Left lung (tissue), 10 donors: Measurements from ENCODE around the gene CAPN3. TPM values are rescaled to one million over a fixed set of nuclear protein-coding genes. Genes with fewer than 3 reads are reported as not detected.

Source experiments
- ATAC-seq: fragments of 200-7000 bp; cut with Tn5 transposase; one replicate; pipeline ENCODE4 v1.9.1; 2020; ENCODE audit warnings: moderate library complexity
- DNase-seq, 4 donors: peaks; one replicate each; pipeline ENCODE4 v3.0.0-alpha.2; 2013 to 2020
- H3K27ac ChIP-seq, 2 donors: fragments of 200-600 bp; sonication (generic) in 1 of 2; one replicate each; pipeline versions ENCODE4 v1.5.0 to v1.8.0; 2020 to 2021
- H3K27me3 ChIP-seq, 2 donors: fragments of 200-600 bp; sonication (generic) in 1 of 2; one replicate each; pipeline versions ENCODE4 v1.5.0 to v1.8.0; 2020 to 2021
- H3K36me3 ChIP-seq, 2 donors: fragments of 200-600 bp; sonication (generic) in 1 of 2; one replicate each; pipeline versions ENCODE4 v1.5.0 to v1.8.0; 2020 to 2021
- H3K4me1 ChIP-seq, 2 donors: fragments of 200-600 bp; one replicate each; pipeline ENCODE4 v1.8.0; 2021
- H3K4me3 ChIP-seq, 2 donors: fragments of 200-600 bp; sonication (generic) in 1 of 2; one replicate each; pipeline versions ENCODE4 v1.5.0 to v1.8.0; 2020 to 2021; ENCODE audit warnings: mild to moderate bottlenecking in 1 of 2
- H3K9me3 ChIP-seq, 2 donors: fragments of 200-600 bp; sonication (generic) in 1 of 2; one replicate each; pipeline versions ENCODE4 v1.5.0 to v1.8.0; 2020 to 2021
- CTCF ChIP-seq, 2 donors: fragments of 200-600 bp; sonication (generic) in 1 of 2; IDR thresholded peaks; one replicate each; pipeline versions ENCODE4 v1.5.0 to v1.8.0; 2021; ENCODE audit warnings: antibody characterized with exemption in 2 of 2
- intact Hi-C, 2 donors: fragments of 100-400 bp; cut with DNase I; formaldehyde crosslinking; loops; one replicate each; pipeline versions ENCODE4 v1.11.2 to v1.14.2; 2022
- polyA plus RNA-seq, 6 donors: library from polyadenylated mRNA; unstranded; fragments of 120-200 nt; gene quantifications; one replicate each; pipeline ENCODE4 v1.2.1, GENCODE V29; 2013; ENCODE audit not compliant: insufficient read length in 6 of 6
- total RNA-seq, 2 donors: library from RNA; stranded (reverse); fragmentation: NEBNext Ultra II Directional; extraction: Animal tissue kit (Norgen Biotek cat#: 25700); gene quantifications; one replicate each; pipeline ENCODE4 v1.2.1, GENCODE V29; 2021
- donor health status: DM: no; HTN: yes; CAD: no.
- donor health status: DM: no; HTN: no; CAD: no.

CAPN3 gene
- total and polyA plus RNA-seq, 8 donors, result 12.4 to 32.9 (median 17.4) TPM

GRCh38 chr15:42344763-42345162 lies 14.5 kb upstream of the CAPN3 start:
- Histone ChIP-seq H3K27me3 (no peaks in the 10 kb centered on the region), H3K4me1 (no peaks in the 10 kb centered on the region), H3K9me3 (no peaks in the 10 kb centered on the region), H3K36me3 (peaks cover 0 to 78% of the 10 kb centered on the region in 2 donors), H3K4me3 (no peak overlapping the region), H3K27ac (peak overlapping the region in 1 of 2 donors; percentile 5)
- no peak for ATAC-seq
- DNase-seq, result no peak
- TF ChIP-seq CTCF (IDR thresholded peaks at IDR 0.05), result no peak
- intact Hi-C loops, result no loop called here

GRCh38 chr15:42345504-42345903 lies 13.8 kb upstream of the CAPN3 start:
- no peak for DNase-seq
- no peak for ATAC-seq
- intact Hi-C loops, result no loop called here
- H3K27me3 ChIP-seq, result no peaks in the 10 kb centered on the region
- TF ChIP-seq CTCF (IDR thresholded peaks at IDR 0.05), result no peak
- H3K4me1 ChIP-seq, result no peaks in the 10 kb centered on the region
- no peak overlapping the region for H3K27ac ChIP-seq
- no peak overlapping the region for H3K4me3 ChIP-seq
- peaks cover 0 to 81% of the 10 kb centered on the region in 2 donors for H3K36me3 ChIP-seq
- no peaks in the 10 kb centered on the region for H3K9me3 ChIP-seq

GRCh38 chr15:42348083-42348482 lies 11.2 kb upstream of the CAPN3 start:
- Histone ChIP-seq H3K9me3 (no peaks in the 10 kb centered on the region), H3K36me3 (peaks cover 0 to 90% of the 10 kb centered on the region in 2 donors), H3K4me3 (no peak overlapping the region), H3K4me1 (no peaks in the 10 kb centered on the region), H3K27me3 (no peaks in the 10 kb centered on the region), H3K27ac (no peak overlapping the region)
- no peak for TF ChIP-seq CTCF (IDR thresholded peaks at IDR 0.05)
- intact Hi-C loops, result no loop called here
- DNase-seq (no peak), ATAC-seq (no peak)

GRCh38 chr15:42349186-42349585 lies 10.1 kb upstream of the CAPN3 start:
- no peaks in the 10 kb centered on the region for H3K9me3 ChIP-seq
- no peaks in the 10 kb centered on the region for H3K4me1 ChIP-seq
- H3K36me3 ChIP-seq, result peaks cover 0 to 90% of the 10 kb centered on the region in 2 donors
- no peak overlapping the region for H3K27ac ChIP-seq
- ATAC-seq, result no peak
- DNase-seq, result no peak
- H3K27me3 ChIP-seq, result no peaks in the 10 kb centered on the region
- no peak for TF ChIP-seq CTCF (IDR thresholded peaks at IDR 0.05)
- H3K4me3 ChIP-seq, result no peak overlapping the region
- intact Hi-C loops, result no loop called here

- no peak for TF ChIP-seq CTCF (IDR thresholded peaks at IDR 0.05)
- DNase-seq (no peak), ATAC-seq (no peak)
- H3K36me3 ChIP-seq, result peaks cover 0 to 100% of the 10 kb centered on the region in 2 donors
- no peaks in the 10 kb centered on the region for H3K27me3 ChIP-seq
- intact Hi-C loops, result no loop called here
- H3K9me3 ChIP-seq, result no peaks in the 10 kb centered on the region
- no peak overlapping the region for H3K27ac ChIP-seq
- no peaks in the 10 kb centered on the region for H3K4me1 ChIP-seq
- no peak overlapping the region for H3K4me3 ChIP-seq
These were observed 6.9 kb upstream of the CAPN3 start for GRCh38 chr15:42352401-42352800.
